Left colon (tissue), 2 donors: ENCODE data around the gene LMOD2. TPM values are rescaled to one million over a fixed set of nuclear protein-coding genes. Genes with fewer than 3 reads are reported as not detected.

ENCODE experiments used
- ATAC-seq: fragments of 200-7000 bp; cut with Tn5 transposase; one replicate; pipeline ENCODE4 v1.9.1; 2020; ENCODE audit warnings: mild to moderate bottlenecking, moderate library complexity
- DNase-seq, 2 donors: peaks; one replicate each; pipeline ENCODE4 v3.0.0-alpha.2; 2020
- intact Hi-C, 2 donors: fragments of 100-400 bp; cut with DNase I in 1 of 2; cut with micrococcal nuclease in 1 of 2; formaldehyde crosslinking; loops; one replicate each; pipeline versions ENCODE4 v1.11.2 to v1.14.0; 2022; cut with DNase I, micrococcal nuclease
- total RNA-seq, 2 donors: library from RNA; stranded (reverse); fragmentation: NEBNext Ultra II Directional; extraction: Animal tissue kit (Norgen Biotek cat#: 25700); gene quantifications; one replicate each; pipeline ENCODE4 v1.2.1, GENCODE V29; 2021
- donor health status: DM: no; HTN: no; CAD: no.
- donor health status: DM: yes; HTN: yes; CAD: no.

The LMOD2 gene
- total RNA-seq, 2 donors from 2014 or later = not detected

GRCh38 chr7:123662293-123662692 is 6.6 kb downstream of the LMOD2 start:
- DNase-seq (no peak), ATAC-seq (no peak)
- intact Hi-C loops = no loop called here

GRCh38 chr7:123662755-123663154 is 7.1 kb downstream of the LMOD2 start:
- DNase-seq (no peak), ATAC-seq (no peak)
- intact Hi-C loops = no loop called here

- ATAC-seq (no peak), DNase-seq (no peak)
- intact Hi-C loops = no loop called here
These were observed 7.5 kb downstream of the LMOD2 start for GRCh38 chr7:123663200-123663599.

- intact Hi-C loops = no loop called here
- DNase-seq (no peak), ATAC-seq (no peak)
These were observed 9.5 kb downstream of the LMOD2 start for GRCh38 chr7:123665157-123665556.

- intact Hi-C loops = no loop called here
- no peak for ATAC-seq
- DNase-seq = no peak
These were observed 10.2 kb downstream of the LMOD2 start for GRCh38 chr7:123665896-123666295.

GRCh38 chr7:123666492-123666891 is 10.8 kb downstream of the LMOD2 start:
- intact Hi-C loops = no loop called here
- DNase-seq (no peak), ATAC-seq (no peak)

GRCh38 chr7:123669485-123669884 is 13.8 kb downstream of the LMOD2 start:
- no peak for DNase-seq
- peak; percentile 23 for ATAC-seq
- intact Hi-C loops = no loop called here

GRCh38 chr7:123673137-123673732 is 17.6 kb downstream of the LMOD2 start:
- intact Hi-C loops = no loop called here
- peak; percentile 14 for ATAC-seq

GRCh38 chr7:123673752-123674398 is 18.2 kb downstream of the LMOD2 start:
- intact Hi-C loops = no loop called here
- DNase-seq (no peak), ATAC-seq (no peak)

More at GRCh38 chr7:123673137-123673732, 17.6 kb downstream of the LMOD2 start:
- DNase-seq = no peak

GRCh38 chr7:123674399-123675180 is 18.9 kb downstream of the LMOD2 start:
- no peak for ATAC-seq
- DNase-seq = no peak
- intact Hi-C loops = no loop called here

- DNase-seq (no peak), ATAC-seq (no peak)
- intact Hi-C loops = no loop called here
These were observed 19.5 kb downstream of the LMOD2 start for GRCh38 chr7:123675181-123675473.

- DNase-seq = no peak
- no peak for ATAC-seq
- intact Hi-C loops = no loop called here
These were observed 21.5 kb downstream of the LMOD2 start for GRCh38 chr7:123677061-123677715.

- no peak for ATAC-seq
- DNase-seq = no peak
- intact Hi-C loops = no loop called here
These were observed 23.9 kb downstream of the LMOD2 start for GRCh38 chr7:123679614-123680013.

- DNase-seq (no peak), ATAC-seq (no peak)
- intact Hi-C loops = no loop called here
These were observed 24.9 kb downstream of the LMOD2 start for GRCh38 chr7:123680580-123680979.

GRCh38 chr7:123681561-123681960 is 25.9 kb downstream of the LMOD2 start:
- DNase-seq = no peak
- intact Hi-C loops = no loop called here
- no peak for ATAC-seq

- intact Hi-C loops = no loop called here
- no peak for DNase-seq
- ATAC-seq = peak; percentile 77
These were observed 27.0 kb downstream of the LMOD2 start for GRCh38 chr7:123682690-123683089.

GRCh38 chr7:123687161-123687560 is 31.5 kb downstream of the LMOD2 start:
- DNase-seq (no peak), ATAC-seq (no peak)
- intact Hi-C loops = no loop called here

GRCh38 chr7:123687727-123688126 is 32.1 kb downstream of the LMOD2 start:
- ATAC-seq (no peak), DNase-seq (no peak)
- intact Hi-C loops = no loop called here

GRCh38 chr7:123689250-123689649 is 33.6 kb downstream of the LMOD2 start:
- ATAC-seq = no peak
- intact Hi-C loops = no loop called here

GRCh38 chr7:123690550-123690949 is 34.9 kb downstream of the LMOD2 start:
- ATAC-seq = no peak

More at GRCh38 chr7:123689250-123689649, 33.6 kb downstream of the LMOD2 start:
- DNase-seq = no peak

More at GRCh38 chr7:123690550-123690949, 34.9 kb downstream of the LMOD2 start:
- DNase-seq = no peak
- intact Hi-C loops = no loop called here
